Uterus (tissue), 2 donors: ENCODE data around the gene CDYL.

Source experiments
- CTCF ChIP-seq, 4 experiments: fragments of 200-600 bp in 2 of 4; fragments of 450-650 bp in 2 of 4; sonication (generic) in 2 of 4; IDR thresholded peaks; one replicate each; pipeline ENCODE4 v1.5.1; 2016 to 2019; ENCODE audit warnings: antibody characterized with exemption in 4 of 4, mild to moderate bottlenecking in 2 of 4, moderate library complexity in 1 of 4
- POLR2A ChIP-seq, 2 donors: fragments of 450-650 bp; IDR thresholded peaks; one replicate each; pipeline ENCODE4 v1.6.1; 2016; ENCODE audit warnings: antibody characterized with exemption in 2 of 2, mild to moderate bottlenecking in 1 of 2, moderate library complexity in 1 of 2

- TF ChIP-seq POLR2A (IDR thresholded peaks at IDR 0.05) (no peak), CTCF (IDR thresholded peaks at IDR 0.05) (no peak)
Measured at GRCh38 chr6:4950836-4951533, 174.8 kb downstream of the CDYL start.
